DMS53 treated with DMSO at 0.1 percent for 48 hours (cell line): ENCODE data around the gene ASCL2.
A peak's percentile ranks its signal among the peaks of the same experiment; 100 is the strongest.

ENCODE experiments used
- DNase-seq: peaks from one replicate; lab custom pipeline; 2025; ENCODE audit not compliant: unreplicated experiment; lab: John Stamatoyannopoulos, UW

ASCL2 gene

GRCh38 chr11:2275334-2276279 is 5.2 kb upstream of the ASCL2 start:
- DNase-seq = no peak

DNA sequence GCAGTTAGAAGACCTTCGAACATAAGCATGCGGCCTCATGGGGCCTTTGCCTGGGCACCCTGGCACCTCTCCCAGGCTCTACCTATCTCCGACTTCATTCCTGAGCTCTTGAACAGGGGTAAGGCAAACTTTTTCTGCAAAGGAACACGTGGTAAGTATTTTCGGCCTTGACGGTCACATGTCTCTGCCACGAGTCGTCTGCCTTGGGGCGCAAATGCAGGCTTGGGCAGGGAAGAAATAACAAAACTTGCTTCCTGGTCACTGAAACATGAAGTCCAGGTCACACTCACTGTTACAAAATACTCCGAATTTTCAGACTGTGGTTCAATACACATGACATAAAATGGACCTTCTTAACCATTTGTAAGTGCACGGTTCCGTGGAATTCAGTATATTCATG is 3.4 kb upstream of the ASCL2 start:
- DNase-seq = no peak

DNA sequence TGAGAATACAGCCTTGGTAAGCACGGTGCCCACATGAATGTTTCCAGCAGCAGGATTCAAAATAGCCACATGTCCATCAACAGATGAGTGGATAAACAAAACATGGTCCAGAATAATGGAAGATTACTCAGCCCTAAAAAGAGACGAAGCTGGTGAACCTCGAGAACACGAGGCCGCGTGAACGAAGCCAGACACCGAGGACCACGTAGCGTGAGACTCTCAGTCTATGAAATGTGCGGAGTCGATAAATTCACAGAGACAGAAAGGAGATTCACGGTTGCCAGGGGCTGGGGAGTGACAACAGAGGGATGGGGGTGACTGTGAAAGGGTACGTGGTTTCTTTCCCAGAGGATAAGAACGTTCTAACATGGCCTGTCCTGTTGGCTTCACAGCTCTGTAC is 2.9 kb upstream of the ASCL2 start:
- no peak for DNase-seq

- no peak for DNase-seq
These were observed 2.5 kb upstream of the ASCL2 start for GRCh38 chr11:2272946-2273280.

GRCh38 chr11:2272228-2272945 is 2.0 kb upstream of the ASCL2 start:
- no peak for DNase-seq

DNA sequence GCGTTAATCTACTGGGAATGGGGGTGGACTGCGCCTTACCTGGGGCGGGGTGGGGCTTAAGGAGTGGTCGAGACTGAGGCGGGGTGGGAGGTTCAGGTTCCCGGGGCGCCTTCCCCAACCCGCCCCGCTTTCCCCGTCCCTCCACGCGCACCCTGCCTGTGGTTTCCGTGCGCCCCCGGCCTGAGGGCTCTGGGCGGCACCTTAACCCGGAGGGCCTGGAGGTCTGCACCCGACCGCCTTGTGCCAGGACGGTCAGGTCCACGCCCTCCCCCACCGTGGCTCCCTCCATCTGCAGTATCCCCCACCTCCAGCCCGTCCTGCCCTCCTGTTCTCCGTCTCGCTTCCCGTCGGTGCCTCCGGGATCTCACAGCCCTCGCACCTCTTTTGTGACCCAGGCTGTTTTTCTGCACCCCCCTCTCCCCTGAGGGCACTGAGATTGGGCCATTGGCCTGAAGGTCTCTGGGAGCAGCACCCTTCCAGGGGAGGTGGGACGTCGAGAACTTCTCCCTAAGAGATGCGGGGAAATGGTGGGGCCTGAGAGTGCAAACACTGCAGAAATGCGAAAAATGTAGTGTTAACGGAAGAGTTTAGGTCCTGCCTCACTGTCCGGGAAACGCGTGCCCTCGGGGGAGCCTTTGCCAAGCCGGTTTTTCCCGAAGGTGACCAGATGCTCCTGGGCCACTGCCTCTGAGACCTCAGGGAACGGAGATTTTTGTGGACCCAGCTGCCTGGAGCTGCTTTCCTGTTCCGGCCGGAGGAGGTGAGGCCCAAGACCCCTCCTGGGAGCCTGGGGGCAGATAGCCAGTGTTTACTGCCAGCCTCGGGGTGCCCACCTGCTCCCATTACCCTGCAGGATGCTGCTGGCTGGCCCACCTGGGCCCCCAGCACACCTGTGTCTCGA is 1.2 kb upstream of the ASCL2 start:
- DNase-seq = no peak

DNA sequence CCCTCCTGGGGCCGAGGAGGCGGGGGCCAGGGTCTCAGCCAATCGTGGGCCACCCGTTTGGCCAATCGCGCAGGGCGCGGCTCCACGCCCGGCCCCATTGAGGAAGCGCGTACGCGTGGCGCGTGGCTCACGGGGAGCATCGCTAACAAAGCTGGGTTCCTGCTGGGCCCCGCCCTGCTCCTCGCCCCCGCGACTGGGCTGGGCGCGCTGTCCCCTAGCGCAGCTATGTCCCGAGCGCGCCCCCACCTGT is 614 bp upstream of the ASCL2 start:
- no peak for DNase-seq

DNA sequence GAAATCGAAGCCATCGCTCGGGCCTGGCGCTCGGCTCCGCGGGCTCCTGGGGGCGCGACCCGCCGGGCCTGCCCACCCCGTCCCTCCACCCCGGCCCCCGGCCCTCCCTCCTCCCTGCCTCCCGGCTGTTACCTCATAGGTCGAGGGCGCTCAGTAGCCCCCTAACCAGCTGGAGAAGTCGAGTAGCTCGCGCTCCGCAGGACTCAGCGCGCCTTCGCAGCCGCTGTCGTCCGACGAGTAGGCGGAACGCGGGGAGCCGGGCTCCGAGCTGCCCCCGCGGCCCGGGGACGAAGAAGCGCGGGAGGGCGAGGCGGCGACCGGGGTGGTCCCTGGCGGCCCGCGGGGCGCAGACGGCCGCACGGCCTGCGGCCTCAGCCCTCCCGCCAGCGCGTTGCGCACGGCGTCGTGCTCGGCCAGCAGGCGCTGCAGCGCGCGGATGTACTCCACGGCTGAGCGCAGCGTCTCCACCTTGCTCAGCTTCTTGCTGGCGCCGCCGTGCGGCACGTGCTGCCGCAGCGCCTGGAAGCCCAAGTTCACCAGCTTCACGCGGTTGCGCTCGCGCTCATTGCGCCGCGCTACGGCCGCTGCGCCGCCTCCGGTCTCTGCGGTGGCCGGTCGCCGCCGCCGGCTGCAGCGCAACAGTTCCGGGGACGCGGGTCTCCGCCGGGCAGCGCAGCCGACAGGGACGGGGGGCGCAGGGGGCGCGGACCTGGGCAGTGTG is 627 bp downstream of the ASCL2 start:
- peak; percentile 85 for DNase-seq

DNA sequence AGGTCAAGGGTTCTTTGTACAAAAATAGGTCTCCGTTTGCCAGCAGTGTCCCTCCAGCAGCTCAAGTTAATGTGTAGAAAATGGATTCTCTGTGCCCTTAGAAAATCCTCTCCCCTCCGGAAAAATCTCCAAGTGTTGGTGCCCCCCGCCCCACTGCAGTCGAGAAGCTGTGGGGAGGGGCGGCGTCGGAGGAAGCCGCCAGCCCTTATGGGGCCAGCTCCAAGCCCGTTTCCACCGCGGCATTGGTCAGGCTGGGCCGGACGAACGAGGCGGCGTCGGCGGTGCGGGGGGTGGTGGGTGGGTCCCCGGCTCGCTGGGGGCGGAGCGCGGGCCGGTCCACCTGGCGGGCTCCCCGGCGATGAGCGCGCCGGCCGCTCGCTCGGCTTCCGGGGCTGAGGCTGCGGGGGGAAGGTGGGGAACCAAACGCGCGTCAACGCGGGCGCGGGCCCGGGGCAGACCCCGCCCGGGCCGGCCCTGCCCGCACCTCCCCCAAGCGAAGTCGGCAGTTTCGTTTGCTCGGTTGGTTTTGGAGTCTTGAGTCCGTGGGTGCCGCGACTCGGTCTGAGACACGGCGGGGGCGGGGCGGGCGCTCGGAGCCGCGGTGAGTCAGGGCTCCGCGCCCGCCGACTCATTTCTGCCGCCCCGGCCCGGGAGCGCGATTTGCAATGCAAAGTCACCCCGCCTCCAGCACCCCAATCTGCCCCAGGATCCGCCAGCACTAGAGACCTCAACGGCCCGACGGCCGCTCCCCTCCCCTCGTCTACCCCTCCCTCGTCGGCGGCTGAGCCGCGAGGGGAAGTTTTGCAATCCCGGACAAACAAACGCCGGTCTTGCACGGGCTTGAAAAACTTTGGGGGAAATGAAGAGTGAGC is 1.4 kb downstream of the ASCL2 start:
- DNase-seq = peak; percentile 64

DNA sequence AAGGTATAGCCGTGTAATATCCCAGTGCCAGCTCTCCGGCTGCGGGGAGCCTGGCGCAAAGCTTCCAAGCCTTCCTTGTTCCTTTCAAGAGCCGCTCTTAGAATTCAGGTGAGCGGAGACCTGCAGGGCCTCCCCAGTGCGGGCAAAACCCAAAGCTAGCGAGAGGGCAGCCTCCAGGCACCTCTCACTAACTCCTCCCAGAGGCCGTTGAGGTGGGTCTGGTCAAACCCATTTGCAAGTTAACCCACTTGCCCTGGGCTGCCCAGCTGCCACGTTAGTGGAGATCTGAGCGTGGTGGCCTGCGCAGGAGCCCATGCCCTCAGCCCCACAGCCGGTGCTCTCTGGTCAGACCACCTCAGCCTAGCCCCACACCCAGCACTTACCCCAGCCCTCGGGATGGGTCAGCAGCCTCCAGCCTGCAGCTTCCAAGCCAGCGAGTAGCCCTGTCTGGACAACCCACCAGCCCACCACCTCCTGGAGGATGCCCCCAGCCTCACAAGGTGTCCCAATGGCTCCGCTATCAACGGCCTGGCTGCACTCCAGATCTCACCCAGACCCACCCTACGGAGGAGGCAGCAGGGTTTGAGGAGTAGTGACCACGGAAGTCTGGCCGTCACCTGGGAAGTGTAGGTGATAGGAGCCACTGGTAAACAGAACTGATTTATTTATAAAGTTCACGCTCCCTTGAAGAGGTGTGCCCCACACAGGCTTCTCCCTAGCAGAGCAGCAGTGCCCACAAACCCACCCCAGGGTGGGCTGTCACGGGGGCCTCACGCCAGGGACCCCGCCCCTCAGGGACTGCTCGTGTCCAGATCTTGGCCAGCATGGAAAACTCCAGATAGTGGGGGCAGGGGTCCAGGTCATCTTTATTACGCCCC is 2.3 kb downstream of the ASCL2 start:
- no peak for DNase-seq

DNA sequence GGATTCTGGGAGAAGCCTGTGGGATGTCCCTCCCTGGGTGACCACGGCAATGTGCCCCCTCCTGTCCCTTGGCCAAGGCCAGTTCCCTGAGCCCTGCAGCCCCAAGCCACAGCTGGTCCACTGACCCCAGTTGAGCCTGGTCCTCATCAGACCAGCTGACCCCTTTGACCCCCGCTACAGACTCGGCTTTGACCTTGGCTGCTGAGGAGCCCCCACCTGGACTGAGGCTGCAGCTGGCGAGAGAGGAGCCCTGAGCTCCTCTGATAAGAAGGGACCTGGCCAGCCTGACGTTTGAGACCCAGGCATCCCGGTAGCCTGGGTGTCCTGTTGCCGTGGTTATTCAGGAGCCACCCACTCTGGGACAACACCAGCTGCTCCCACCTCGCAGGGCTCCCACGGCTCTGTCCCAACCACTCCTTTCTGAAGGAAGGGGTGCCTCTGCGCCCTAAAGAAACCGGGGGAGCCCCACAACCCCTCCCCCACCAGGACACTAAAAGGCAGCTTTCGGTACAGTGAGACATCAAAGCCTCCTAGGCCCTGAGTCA is 3.0 kb downstream of the ASCL2 start:
- no peak for DNase-seq

- DNase-seq = no peak
These were observed 3.6 kb downstream of the ASCL2 start for GRCh38 chr11:2266586-2267305.

DNA sequence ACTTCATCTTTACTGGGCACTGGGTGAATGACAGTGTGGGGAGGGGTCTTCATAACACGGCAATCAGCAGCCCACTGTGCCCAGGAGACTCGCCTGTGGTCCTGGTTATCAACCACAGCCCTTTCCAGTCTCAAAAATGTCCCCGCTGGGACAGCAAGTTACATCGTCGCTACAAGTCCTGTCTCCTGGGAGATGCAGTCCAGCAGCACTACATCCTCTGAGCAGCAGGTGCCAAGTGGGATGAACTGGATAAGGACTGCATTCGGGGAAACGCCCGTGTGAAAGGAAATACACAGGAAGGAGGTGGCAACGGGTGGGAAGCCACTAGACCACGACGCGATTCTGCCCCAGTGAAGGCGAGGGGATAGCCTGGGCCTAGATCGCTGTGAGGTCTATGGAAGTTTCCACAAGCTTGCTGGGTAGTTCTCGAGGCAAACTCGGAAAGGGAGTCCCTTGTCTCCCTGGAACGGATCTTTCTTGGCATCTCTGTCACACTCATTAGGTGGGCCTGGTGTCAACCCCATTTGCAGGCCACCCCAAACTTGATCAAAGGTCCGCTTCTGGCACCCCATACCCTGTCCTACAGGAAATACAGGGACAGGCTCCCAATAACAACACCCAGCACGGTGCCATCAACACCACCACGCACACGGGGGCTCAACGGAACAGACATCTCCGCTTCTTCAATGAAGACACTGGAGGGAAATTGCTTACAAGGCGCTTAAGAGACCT is 4.4 kb downstream of the ASCL2 start:
- no peak for DNase-seq

GRCh38 chr11:2265396-2265795 is 5.0 kb downstream of the ASCL2 start:
- DNase-seq = no peak

DNA sequence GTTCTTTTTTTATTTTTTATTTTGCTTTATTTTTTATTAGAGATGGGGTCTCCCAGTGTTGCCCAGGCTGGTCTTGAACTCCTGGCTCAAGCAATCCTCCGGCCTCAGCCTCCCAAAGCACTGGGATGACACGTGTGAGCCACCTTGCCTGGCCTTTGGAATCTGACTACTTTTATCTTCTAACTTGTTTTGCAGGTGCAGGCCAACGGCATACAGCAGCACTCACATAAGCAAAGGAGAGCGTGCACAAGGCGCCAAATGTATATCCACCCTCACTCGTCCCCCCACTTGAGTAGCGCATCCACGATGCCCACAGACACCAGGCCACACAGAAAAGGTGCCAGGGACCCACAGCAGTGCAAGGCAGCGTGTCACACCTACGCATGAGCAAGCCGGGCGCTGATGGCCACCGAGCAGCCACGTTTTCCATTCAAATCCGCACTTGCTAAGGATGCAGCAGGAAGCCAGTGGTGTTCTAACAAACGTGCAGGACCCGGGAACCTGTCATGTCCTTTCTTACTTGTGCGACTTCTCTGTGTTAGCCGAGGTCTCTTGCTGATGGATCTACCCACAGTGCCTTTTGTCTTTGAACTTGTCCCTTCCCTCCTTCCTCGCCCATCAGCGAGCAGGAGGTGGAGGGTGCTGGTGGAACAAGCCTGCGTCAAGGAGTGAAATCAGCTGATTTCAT is 5.9 kb downstream of the ASCL2 start:
- DNase-seq = no peak

DNA sequence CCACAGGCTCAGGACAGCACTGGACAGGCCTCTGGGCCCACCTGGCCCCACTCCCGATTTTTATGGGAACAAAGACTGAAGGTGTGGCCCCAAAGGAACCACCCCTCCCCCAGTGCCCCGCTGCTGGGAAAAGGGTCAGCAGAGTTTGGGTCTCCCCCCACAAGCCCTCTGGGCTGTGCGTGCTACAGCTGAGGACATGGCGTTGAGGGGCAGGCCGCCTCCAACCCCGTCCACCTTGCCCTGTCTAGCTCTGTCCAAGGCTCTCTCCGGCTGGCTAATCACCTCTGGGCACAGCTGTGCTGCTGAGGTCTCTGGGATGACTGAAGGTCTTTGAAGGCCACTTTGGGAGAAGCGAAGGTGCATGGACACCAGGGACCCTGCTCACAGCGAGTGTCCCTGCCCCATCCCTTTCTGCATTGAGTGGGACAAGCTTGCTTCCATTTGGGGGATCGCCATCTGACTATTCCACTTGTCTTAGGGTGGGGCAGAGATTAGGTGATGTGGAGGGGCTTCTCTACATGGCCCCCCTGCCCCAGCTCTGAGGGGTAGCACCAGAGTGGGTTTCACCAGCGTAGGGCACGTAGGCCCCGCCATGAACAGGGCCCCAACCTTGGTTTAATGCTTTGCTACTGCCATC is 6.5 kb downstream of the ASCL2 start:
- DNase-seq = no peak
